ENCODE measurements around the gene BCOR.

- TF ChIP-seq POLR2AphosphoS5 (IDR thresholded peaks at IDR 0.05; ENCODE audit: low read depth, low read length) (no peak), ZNF598 (CRISPR knock-in tag; IDR thresholded peaks at IDR 0.05; ENCODE audit: borderline replicate concordance) (no peak), YY1 (IDR thresholded peaks at IDR 0.05; ENCODE audit: insufficient read depth, insufficient replicate concordance, low read depth, low read length) (no peak), ZMAT5 (CRISPR knock-in tag; IDR thresholded peaks at IDR 0.05; ENCODE audit: borderline replicate concordance, low read depth) (no peak)
Observed at GRCh38 chrX:40077906-40078305, 19.9 kb downstream of the BCOR start.
